ENCODE results near the gene NDNF.

GRCh38 chr4:121003863-121004262 lies 68.5 kb downstream of the NDNF start:
- no peak for TF ChIP-seq EZH2 (IDR thresholded peaks at IDR 0.05; ENCODE audit: borderline replicate concordance, insufficient read depth, low read depth, low read length, poor library complexity, severe bottlenecking)
- no peak for TF ChIP-seq CTCF (IDR thresholded peaks at IDR 0.05)
